H1 (cell line): ENCODE results near the gene EVA1C. TPM values are rescaled to one million over a fixed set of nuclear protein-coding genes. Genes with fewer than 3 reads are reported as not detected.
A peak's percentile ranks its signal among the peaks of the same experiment; 100 is the strongest.

Source experiments
- CTCF ChIA-PET: fragments of 300-600 bp; sonication (Branson Sonifier 250); formaldehyde crosslinking; loops from one replicate; lab custom pipeline; 2021; ENCODE audit not compliant: partially characterized antibody; lab: Charles Lee
- POLR2A ChIA-PET: fragments of 300-600 bp; sonication (Branson Sonifier 250); formaldehyde crosslinking; loops from one replicate; lab custom pipeline; 2021; ENCODE audit warnings: inconsistent platforms; ENCODE audit not compliant: partially characterized antibody; lab: Charles Lee
- DNase-seq, 2 experiments: peaks; one replicate each; pipeline versions ENCODE4 v3.0.0 to v3.0.0-alpha.2; 2010 to 2022; ENCODE audit warnings: low spot score in 2 of 2, low read depth in 1 of 2, mixed read lengths in 1 of 2
- FAIRE-seq: peaks from 2 replicates; lab custom pipeline; 2011; peaks lifted over from hg19 to GRCh38; lab: Jason Lieb, UNC
- H2AFZ ChIP-seq: 2 replicates; pipeline ENCODE4 v1.8.1; 2012; ENCODE audit warnings: low read length, inconsistent platforms
- H2AK5ac ChIP-seq: 2 replicates; pipeline ENCODE4 v1.6.1; 2013; ENCODE audit warnings: low read depth, low read length
- H2BK120ac ChIP-seq: replicated peaks from 2 replicates; pipeline ENCODE3; 2013; ENCODE audit warnings: low read depth, low read length, inconsistent platforms
- H2BK12ac ChIP-seq: 2 replicates; pipeline ENCODE4 v1.6.1; 2013; ENCODE audit warnings: low read depth, low read length
- H2BK15ac ChIP-seq: 2 replicates; pipeline ENCODE4 v1.6.1; 2013; ENCODE audit warnings: low read length
- H2BK20ac ChIP-seq: 2 replicates; pipeline ENCODE4 v1.6.1; 2013; ENCODE audit warnings: low read length
- H2BK5ac ChIP-seq: 2 replicates; pipeline ENCODE4 v1.6.1; 2013; ENCODE audit warnings: low read depth, low read length
- H3K14ac ChIP-seq: 2 replicates; pipeline ENCODE4 v1.6.1; 2013; ENCODE audit warnings: inconsistent platforms; ENCODE audit not compliant: insufficient read length
- H3K18ac ChIP-seq: 2 replicates; pipeline ENCODE4 v1.6.1; 2013; ENCODE audit warnings: low read length; ENCODE audit errors: extremely low read depth
- H3K23ac ChIP-seq: 2 replicates; pipeline ENCODE4 v1.6.1; 2013; ENCODE audit warnings: inconsistent platforms; ENCODE audit not compliant: insufficient read length
- H3K23me2 ChIP-seq: 2 replicates; pipeline ENCODE4 v1.6.1; 2013; ENCODE audit warnings: low read depth, low read length
- H3K27ac ChIP-seq: 2 replicates; pipeline ENCODE4 v1.6.1; 2011; ENCODE audit warnings: low read depth, low read length, inconsistent platforms
- H3K27me3 ChIP-seq, 4 experiments: replicated peaks in 1 of 4; 1 replicate in 1 of 4; 2 replicates in 3 of 4; pipeline versions ENCODE4 v1.6.1 to v1.8.1; 2011 to 2013; ENCODE audit warnings: low read length in 3 of 4, mild to moderate bottlenecking in 3 of 4, inconsistent platforms in 2 of 4, mixed read lengths in 2 of 4, moderate library complexity in 1 of 4; ENCODE audit not compliant: control insufficient read depth in 3 of 4, insufficient read depth in 3 of 4; ENCODE audit errors: extremely low read depth in 1 of 4
- H3K36me3 ChIP-seq, 4 experiments: 2 replicates each; pipeline versions ENCODE4 v1.6.1 to v1.8.1; 2011 to 2013; ENCODE audit warnings: mild to moderate bottlenecking in 4 of 4, low read length in 3 of 4, moderate library complexity in 2 of 4, control low read depth in 1 of 4, inconsistent platforms in 1 of 4; ENCODE audit not compliant: insufficient read depth in 4 of 4, control insufficient read depth in 2 of 4
- H3K4ac ChIP-seq: replicated peaks from 2 replicates; pipeline ENCODE3; 2013; ENCODE audit warnings: low read length, low read depth, mixed read lengths, inconsistent platforms; ENCODE audit not compliant: insufficient read length
- H3K4me1 ChIP-seq, 4 experiments: replicated peaks in 1 of 4; 1 replicate in 1 of 4; 2 replicates in 3 of 4; pipeline versions ENCODE4 v1.6.1 to v1.8.1; 2011 to 2013; ENCODE audit warnings: low read length in 3 of 4, inconsistent platforms in 2 of 4, mixed read lengths in 1 of 4; ENCODE audit not compliant: insufficient read depth in 4 of 4, control insufficient read depth in 3 of 4
- H3K4me2 ChIP-seq, 2 experiments: 2 replicates each; pipeline versions ENCODE4 v1.6.1 to v1.8.1; 2011 to 2013; ENCODE audit warnings: low read depth in 2 of 2, low read length in 2 of 2, control low read depth in 1 of 2, inconsistent platforms in 1 of 2, mild to moderate bottlenecking in 1 of 2; ENCODE audit not compliant: insufficient read depth in 1 of 2
- H3K4me3 ChIP-seq, 4 experiments: fragments of 200-600, 300-600 bp in 1 of 4; sonication (generic), shearing (Covaris generic), sonication (Bioruptor Twin) in 1 of 4; 2 replicates each; pipeline versions ENCODE4 v1.5.1 to v1.8.1; 2011 to 2016; ENCODE audit warnings: low read length in 4 of 4, low read depth in 3 of 4, control low read depth in 2 of 4, inconsistent platforms in 2 of 4, mild to moderate bottlenecking in 2 of 4, mixed read lengths in 1 of 4, moderate library complexity in 1 of 4; ENCODE audit not compliant: insufficient read depth in 2 of 4; ENCODE audit errors: extremely low read depth in 1 of 4
- H3K56ac ChIP-seq: replicated peaks from 2 replicates; pipeline ENCODE3; 2013; ENCODE audit warnings: low read depth, mild to moderate bottlenecking, mixed read lengths, low read length, inconsistent platforms; ENCODE audit not compliant: insufficient read length
- H3K79me1 ChIP-seq: 2 replicates; pipeline ENCODE4 v1.6.1; 2013; ENCODE audit warnings: low read depth, low read length, control low read depth
- H3K79me2 ChIP-seq, 2 experiments: 2 replicates each; pipeline versions ENCODE4 v1.6.1 to v1.8.1; 2012 to 2013; ENCODE audit warnings: low read length in 2 of 2, mild to moderate bottlenecking in 2 of 2, inconsistent platforms in 1 of 2; ENCODE audit not compliant: insufficient read depth in 2 of 2, control insufficient read depth in 1 of 2
- H3K9ac ChIP-seq, 4 experiments: replicated peaks in 1 of 4; 1 replicate in 1 of 4; 2 replicates in 3 of 4; pipeline versions ENCODE4 v1.6.1 to v1.8.1; 2011 to 2013; ENCODE audit warnings: low read depth in 3 of 4, low read length in 3 of 4, control low read depth in 2 of 4, mild to moderate bottlenecking in 2 of 4, moderate library complexity in 2 of 4, inconsistent platforms in 1 of 4; ENCODE audit errors: extremely low read depth in 1 of 4
- H3K9me3 ChIP-seq, 2 experiments: 2 replicates each; pipeline versions ENCODE4 v1.6.1 to v1.8.1; 2012 to 2013; ENCODE audit warnings: mild to moderate bottlenecking in 2 of 2, moderate library complexity in 2 of 2, control low read depth in 1 of 2, inconsistent platforms in 1 of 2, low read depth in 1 of 2, low read length in 1 of 2, mixed read lengths in 1 of 2; ENCODE audit not compliant: insufficient read depth in 2 of 2
- H4K20me1 ChIP-seq, 2 experiments: replicated peaks in 1 of 2; 2 replicates each; pipeline versions ENCODE3 to v1.8.1; 2011 to 2013; ENCODE audit warnings: inconsistent platforms in 2 of 2, low read length in 2 of 2, mild to moderate bottlenecking in 1 of 2; ENCODE audit not compliant: insufficient read depth in 2 of 2, control insufficient read depth in 1 of 2
- H4K5ac ChIP-seq: 2 replicates; pipeline ENCODE4 v1.6.1; 2013; ENCODE audit warnings: low read length, low read depth, mixed read lengths, inconsistent platforms; ENCODE audit not compliant: insufficient read length
- H4K8ac ChIP-seq: 2 replicates; pipeline ENCODE4 v1.8.0; 2013; ENCODE audit warnings: mild to moderate bottlenecking, moderate library complexity, low read length, inconsistent platforms; ENCODE audit not compliant: insufficient read depth; ENCODE audit errors: extremely low read depth
- H4K91ac ChIP-seq: replicated peaks from 2 replicates; pipeline ENCODE3; 2013; ENCODE audit warnings: low read length, mixed read lengths, inconsistent platforms; ENCODE audit not compliant: insufficient read length
- BCL11A ChIP-seq, 2 experiments: IDR thresholded peaks; one replicate each; pipeline ENCODE4 v1.6.1; 2011; ENCODE audit warnings: low read depth in 2 of 2, low read length in 2 of 2, mild to moderate bottlenecking in 2 of 2
- CBX8 ChIP-seq: fragments of 300-800, 300-1000 bp; sonication (generic); IDR thresholded peaks from 2 replicates; pipeline ENCODE4 v1.7.1; 2016; ENCODE audit warnings: low read depth, low read length, borderline replicate concordance
- E2F6 ChIP-seq: IDR thresholded peaks from 2 replicates; pipeline ENCODE4 v1.6.1; 2012; ENCODE audit warnings: inconsistent platforms
- KDM1A ChIP-seq: fragments of 200-600, 300-600 bp; sonication (generic); IDR thresholded peaks from 2 replicates; pipeline ENCODE4 v1.7.1; 2016; ENCODE audit warnings: mild to moderate bottlenecking, low read length, borderline replicate concordance
- MAX ChIP-seq: IDR thresholded peaks from 2 replicates; pipeline ENCODE4 v1.6.1; 2012; ENCODE audit warnings: inconsistent platforms
- SP1 ChIP-seq: IDR thresholded peaks from 2 replicates; pipeline ENCODE4 v1.6.1; 2011; ENCODE audit warnings: low read depth, low read length
- SP4 ChIP-seq: IDR thresholded peaks from 2 replicates; pipeline ENCODE4 v1.6.1; 2012; ENCODE audit warnings: low read length, inconsistent platforms
- WGBS, 2 experiments: shearing (Covaris generic) in 1 of 2; methylation state at CpG; one replicate each; pipeline versions ENCODE4 v1.1.6 to v1.1.7; 2013 to 2015; ENCODE audit warnings: low lambda C conversion rate in 2 of 2, mixed read lengths in 2 of 2, inconsistent platforms in 1 of 2, low coverage in 1 of 2, missing lambda C conversion rate in 1 of 2; ENCODE audit not compliant: insufficient replicate concordance in 2 of 2, insufficient coverage in 1 of 2, insufficient read length in 1 of 2; ENCODE audit errors: extremely low coverage in 1 of 2, missing lambda C conversion rate in 1 of 2; 5-methylcytosine and 5-hydroxymethylcytosine counted together
- polyA plus RNA-seq, 7 experiments: library from polyadenylated mRNA; depleted of rRNA in 3 of 7; stranded (reverse) in 5 of 7; unstranded in 2 of 7; fragments of >200 nt in 5 of 7; fragments of 200-250 nt in 2 of 7; gene quantifications; 1 replicate in 5 of 7; 2 replicates in 1 of 7; 4 replicates in 1 of 7; pipeline versions ENCODE4 v1.2.1 to v1.2.3, GENCODE V29; 2011 to 2013; ENCODE audit warnings: missing spikeins in 2 of 7, mixed read lengths in 2 of 7
- total RNA-seq: library from RNA; stranded (reverse); fragmentation: NEBNext Ultra II Directional; extraction: Animal tissue kit (Norgen Biotek cat#: 25700); gene quantifications from 2 replicates; pipeline ENCODE4 v1.2.1, GENCODE V29; 2021

The EVA1C gene
- total and polyA plus RNA-seq, 2 of the 8 experiments (the other 6 are each of a cell fraction or from before 2014, with no cell fraction given) = 2.6 to 3.6 TPM

GRCh38 chr21:32533053-32533452, 120.5 kb downstream of the EVA1C start:
- WGBS, 2 experiments = 97% methylated on average over 4 of the region's 4 CpGs; no CpG with 5 or more reads in 1 of the 2 experiments
- H3K18ac ChIP-seq = no peak overlapping the region; the same call in 1 of the 2 replicates
- peaks cover 0 to 6% of the 10 kb centered on the region in 2 experiments for H4K20me1 ChIP-seq
- H3K4me1 ChIP-seq = no peaks in the 10 kb centered on the region; a peak in 1 of 7 replicates
- peak overlapping the region; percentile 90 for H2BK5ac ChIP-seq
- no peaks in the 10 kb centered on the region for H3K79me2 ChIP-seq
- H4K8ac ChIP-seq = no peak overlapping the region
- TF ChIP-seq BCL11A (IDR thresholded peaks at IDR 0.05; ENCODE audit: low read depth in 2 of 2, low read length in 2 of 2) (no peak), CBX8 (no peak), MAX (no peak), SP4 (no peak), SP1 (no peak), E2F6 (no peak), KDM1A (no peak)
- peak overlapping the region; percentile 98 for H2BK15ac ChIP-seq
- no peak overlapping the region for H2BK20ac ChIP-seq
- ChIA-PET CTCF (no interaction called here), POLR2A (no interaction called here)
- peak overlapping the region; percentile 89; the same call in 1 of the 2 replicates for H2BK12ac ChIP-seq
- H3K23me2 ChIP-seq = peaks cover 4% of the 10 kb centered on the region; the same call in 1 of the 2 replicates
- H3K14ac ChIP-seq = no peak overlapping the region
- no peak overlapping the region for H3K23ac ChIP-seq
- no peak overlapping the region for H3K4me3 ChIP-seq
- H3K56ac ChIP-seq = no peak overlapping the region
- H3K27me3 ChIP-seq = no peaks in the 10 kb centered on the region
- H3K9me3 ChIP-seq = peaks cover 9% of the 10 kb centered on the region in 2 experiments; a peak in 3 of 4 replicates
- peaks cover 0 to 3% (median 0%) of the 10 kb centered on the region in 4 experiments; a peak in 1 of 8 replicates for H3K36me3 ChIP-seq
- no peak overlapping the region for H2AFZ ChIP-seq
- DNase-seq (no peak), FAIRE-seq (no peak)
- H3K27ac ChIP-seq = no peak overlapping the region
- no peak overlapping the region for H3K4me2 ChIP-seq
- H3K9ac ChIP-seq = no peak overlapping the region; a peak in 1 of 7 replicates
- H3K4ac ChIP-seq = peak overlapping the region; percentile 76
- no peak overlapping the region for H2BK120ac ChIP-seq
- peak overlapping the region; percentile 12 for H4K91ac ChIP-seq
- no peak overlapping the region for H4K5ac ChIP-seq
- peak overlapping the region; percentile 98 for H2AK5ac ChIP-seq
- peaks cover 4% of the 10 kb centered on the region; the same call in 1 of the 2 replicates for H3K79me1 ChIP-seq
